HEK293 (cell line): Measurements from ENCODE around the gene CTSE.
A peak's percentile ranks its signal among the peaks of the same experiment; 100 is the strongest.

Experiments
- CTCF ChIA-PET: fragments of 350-600 bp; formaldehyde crosslinking; extraction: SDS; loops from one replicate; lab custom pipeline; 2021; ENCODE audit warnings: antibody characterized with exemption; lab: Yijun Ruan, JAX
- POLR2A ChIA-PET: fragments of 300-600 bp; formaldehyde crosslinking; extraction: SDS; loops from one replicate; lab custom pipeline; 2020; ENCODE audit warnings: antibody characterized with exemption, inconsistent platforms; lab: Yijun Ruan, JAX
- H3K27ac ChIP-seq: fragments of 200-500 bp; sonication (Bioruptor generic); 2 replicates; pipeline ENCODE4 v1.5.1; 2014; ENCODE audit warnings: low read depth, low read length, control low read depth, inconsistent platforms; ENCODE audit errors: extremely low read depth
- H3K36me3 ChIP-seq, 2 experiments: fragments of 200-500 bp in 1 of 2; sonication (Bioruptor generic) in 1 of 2; 1 replicate in 1 of 2; 2 replicates in 1 of 2; pipeline ENCODE4 v1.5.1; 2014 to 2017; ENCODE audit warnings: inconsistent platforms in 2 of 2, low read length in 2 of 2; ENCODE audit not compliant: control insufficient read depth in 2 of 2, insufficient read depth in 1 of 2
- H3K4me1 ChIP-seq: fragments of 200-500 bp; sonication (Bioruptor generic); 2 replicates; pipeline ENCODE4 v1.5.1; 2014; ENCODE audit warnings: mild to moderate bottlenecking, low read length, inconsistent platforms; ENCODE audit not compliant: control insufficient read depth, insufficient read depth
- H3K4me3 ChIP-seq: 2 replicates; pipeline ENCODE4 v1.5.1; 2011; ENCODE audit warnings: low read depth, mild to moderate bottlenecking, control low read depth, low read length, moderate library complexity
- H3K9me3 ChIP-seq: fragments of 200-500 bp; sonication (Bioruptor generic); 2 replicates; pipeline ENCODE4 v1.5.1; 2014; ENCODE audit warnings: low read depth, low read length, inconsistent platforms; ENCODE audit not compliant: control insufficient read depth, insufficient read depth
- GLIS1 ChIP-seq: fragments of 450-650 bp; formaldehyde crosslinking; IDR thresholded peaks from 2 replicates; pipeline ENCODE4 v1.5.1; 2016; ENCODE audit warnings: missing biosample characterization, missing genetic modification characterization
- KLF1 ChIP-seq: fragments of 450-650 bp; formaldehyde crosslinking; IDR thresholded peaks from 2 replicates; pipeline ENCODE4 v1.5.1; 2016; ENCODE audit warnings: missing biosample characterization, missing genetic modification characterization
- PRDM10 ChIP-seq: fragments of 450-650 bp; formaldehyde crosslinking; IDR thresholded peaks from 2 replicates; pipeline ENCODE4 v1.5.1; 2016; ENCODE audit warnings: missing biosample characterization, missing genetic modification characterization
- SETDB1 ChIP-seq: IDR thresholded peaks from one replicate; pipeline ENCODE4 v1.6.1; 2017; ENCODE audit warnings: mild to moderate bottlenecking, low read length, moderate library complexity, mixed read lengths; ENCODE audit not compliant: insufficient read length
- ZNF221 ChIP-seq: fragments of 450-650 bp; formaldehyde crosslinking; IDR thresholded peaks from 2 replicates; pipeline ENCODE4 v1.5.1; 2017; ENCODE audit warnings: missing biosample characterization, missing genetic modification characterization, borderline replicate concordance
- ZNF239 ChIP-seq: fragments of 450-650 bp; formaldehyde crosslinking; IDR thresholded peaks from 2 replicates; pipeline ENCODE4 v1.5.1; 2016; ENCODE audit warnings: missing biosample characterization, missing genetic modification characterization
- ZNF26 ChIP-seq: fragments of 450-650 bp; formaldehyde crosslinking; IDR thresholded peaks from 2 replicates; pipeline ENCODE4 v1.5.1; 2016; ENCODE audit warnings: missing biosample characterization, missing genetic modification characterization
- ZNF362 ChIP-seq: fragments of 450-650 bp; formaldehyde crosslinking; IDR thresholded peaks from 2 replicates; pipeline ENCODE4 v1.5.1; 2016; ENCODE audit warnings: missing biosample characterization, missing genetic modification characterization
- ZNF391 ChIP-seq: fragments of 450-650 bp; formaldehyde crosslinking; IDR thresholded peaks from 2 replicates; pipeline ENCODE4 v1.5.1; 2016; ENCODE audit warnings: low read depth, missing biosample characterization, missing genetic modification characterization, borderline replicate concordance
- ZNF449 ChIP-seq: fragments of 450-650 bp; formaldehyde crosslinking; IDR thresholded peaks from 2 replicates; pipeline ENCODE4 v1.5.1; 2017; ENCODE audit warnings: missing biosample characterization, mild to moderate bottlenecking, missing genetic modification characterization, moderate library complexity
- ZNF488 ChIP-seq: fragments of 450-650 bp; formaldehyde crosslinking; IDR thresholded peaks from 2 replicates; pipeline ENCODE4 v1.5.1; 2016; ENCODE audit warnings: missing biosample characterization, missing genetic modification characterization
- ZNF76 ChIP-seq: fragments of 450-650 bp; formaldehyde crosslinking; IDR thresholded peaks from 2 replicates; pipeline ENCODE4; 2016; ENCODE audit warnings: low read depth, missing biosample characterization, missing genetic modification characterization, borderline replicate concordance

CTSE gene

GRCh38 chr1:205967554-205968335 lies 56.0 kb downstream of the CTSE start:
- TF ChIP-seq ZNF488 (tag by site-specific recombination) (no peak), KLF1 (tag by site-specific recombination) (no peak), ZNF391 (tag by site-specific recombination) (no peak), SETDB1 (no peak), ZNF362 (tag by site-specific recombination) (no peak), ZNF221 (no peak)
- TF ChIP-seq, all 188 proteins: peak for 0
- POLR2A ChIA-PET, result no interaction called here

GRCh38 chr1:205965036-205965884 lies 58.4 kb downstream of the CTSE start:
- H3K4me1 ChIP-seq, result peaks cover 9% of the 10 kb centered on the region
- no peak overlapping the region for H3K27ac ChIP-seq
- TF ChIP-seq ZNF26 (tag by site-specific recombination), result no peak
- TF ChIP-seq ZNF76 (tag by site-specific recombination), result no peak
- TF ChIP-seq ZNF449 (tag by site-specific recombination), result no peak
- no peak for TF ChIP-seq PRDM10 (tag by site-specific recombination)
- TF ChIP-seq GLIS1 (tag by site-specific recombination), result peak; percentile 35
- TF ChIP-seq ZNF239 (tag by site-specific recombination), result no peak
- TF ChIP-seq SETDB1, result no peak
- H3K9me3 ChIP-seq, result no peaks in the 10 kb centered on the region
- no peaks in the 10 kb centered on the region for H3K36me3 ChIP-seq
- CTCF ChIA-PET, result interaction anchor here (1.6 to 2.4 kb wide), 2 partner anchors 12 to 47 kb away, joined by 6 to 14 read pairs; no protein-coding TSS in a partner anchor
- H3K4me3 ChIP-seq, result no peak overlapping the region
- POLR2A ChIA-PET, result no interaction called here

More at GRCh38 chr1:205967554-205968335, 56.0 kb downstream of the CTSE start:
- Histone ChIP-seq H3K9me3 (no peaks in the 10 kb centered on the region), H3K27ac (no peak overlapping the region), H3K4me1 (no peaks in the 10 kb centered on the region), H3K36me3 (no peaks in the 10 kb centered on the region), H3K4me3 (no peak overlapping the region)
- CTCF ChIA-PET, result interaction anchor here (0.6 to 3.4 kb wide), 3 partner anchors 10 to 146 kb away, joined by 3 to 29 read pairs (median 3); no protein-coding TSS in a partner anchor
